Spleen (tissue), 11 donors: ENCODE data around the gene LRRC59. TPM values are rescaled to one million over a fixed set of nuclear protein-coding genes. Genes with fewer than 3 reads are reported as not detected.

Experiments
- DNase-seq: peaks from one replicate; pipeline ENCODE4 v3.0.0-alpha.2; 2020
- H3K27ac ChIP-seq, 8 donors: fragments of 200-600 bp; sonication (generic) in 7 of 8; 1 replicate in 4 of 8; 2 replicates in 4 of 8; pipeline versions ENCODE4 v1.5.0 to v1.8.0; 2016 to 2021; ENCODE audit warnings: inconsistent platforms in 4 of 8, mild to moderate bottlenecking in 4 of 8, moderate library complexity in 1 of 8
- H3K27me3 ChIP-seq, 7 donors: fragments of 200-600 bp; sonication (generic) in 6 of 7; replicated peaks in 1 of 7; 1 replicate in 4 of 7; 2 replicates in 3 of 7; pipeline versions ENCODE4 v1.5.0 to v1.8.0; 2016 to 2021; ENCODE audit warnings: inconsistent platforms in 3 of 7, mild to moderate bottlenecking in 1 of 7
- H3K36me3 ChIP-seq, 6 donors: fragments of 200-600 bp; sonication (generic) in 5 of 6; 1 replicate in 4 of 6; 2 replicates in 2 of 6; pipeline versions ENCODE4 v1.5.0 to v1.8.0; 2016 to 2021; ENCODE audit warnings: inconsistent platforms in 2 of 6
- H3K4me1 ChIP-seq, 6 donors: fragments of 200-600 bp; sonication (generic) in 5 of 6; 1 replicate in 3 of 6; 2 replicates in 3 of 6; pipeline versions ENCODE4 v1.5.0 to v1.8.0; 2016 to 2021; ENCODE audit warnings: inconsistent platforms in 3 of 6
- H3K4me3 ChIP-seq, 8 donors: fragments of 200-600 bp; sonication (generic) in 7 of 8; 1 replicate in 4 of 8; 2 replicates in 4 of 8; pipeline versions ENCODE4 v1.5.0 to v1.8.0; 2016 to 2021; ENCODE audit warnings: inconsistent platforms in 4 of 8, mild to moderate bottlenecking in 4 of 8, moderate library complexity in 2 of 8
- H3K9me3 ChIP-seq, 8 donors: fragments of 200-600 bp; sonication (generic) in 7 of 8; 1 replicate in 4 of 8; 2 replicates in 4 of 8; pipeline versions ENCODE4 v1.5.0 to v1.8.0; 2016 to 2021; ENCODE audit warnings: inconsistent platforms in 4 of 8
- POLR2A ChIP-seq, 3 donors: fragments of 450-650 bp; IDR thresholded peaks; one replicate each; pipeline ENCODE4 v1.5.1; 2017; ENCODE audit warnings: antibody characterized with exemption in 3 of 3, mild to moderate bottlenecking in 1 of 3
- POLR2AphosphoS5 ChIP-seq, 3 donors: sonication (generic); formaldehyde crosslinking; IDR thresholded peaks; one replicate each; pipeline ENCODE4 v1.5.1; 2017; ENCODE audit warnings: antibody characterized with exemption in 3 of 3
- WGBS, 5 donors: extraction: QIAGEN DNeasy Blood & Tissue Kit in 3 of 5; methylation state at CpG; one replicate each; pipeline versions ENCODE4 v1.1.5 to v1.1.7; 2013 to 2018; 5-methylcytosine and 5-hydroxymethylcytosine counted together
- intact Hi-C: fragments of 100-400 bp; cut with DNase I; formaldehyde crosslinking; loops from one replicate; pipeline ENCODE4 v1.15.0; 2023; ENCODE audit warnings: low total_unique reads
- polyA plus RNA-seq, 3 donors: library from polyadenylated mRNA; stranded (reverse); fragments of 200-250 nt; gene quantifications; one replicate each; pipeline ENCODE4 v1.2.1, GENCODE V29; 2013
- total RNA-seq, 7 donors: library from RNA; depleted of rRNA in 3 of 7; stranded (reverse); fragments of >200 nt in 3 of 7; fragmentation: NEBNext Ultra II Directional in 4 of 7; extraction: Animal tissue kit (Norgen Biotek cat#: 25700) in 4 of 7; gene quantifications; one replicate each; pipeline versions ENCODE4 v1.1.0 to v1.2.1, GENCODE V29; 2016 to 2021
- TF ChIP-seq, protein P1 (sequence below), 11 experiments: fragments of 200-600 bp in 7 of 11; fragments of 450-650 bp in 4 of 11; sonication (generic) in 4 of 11; IDR thresholded peaks in 8 of 11; conservative IDR thresholded peaks in 3 of 11; 1 replicate in 7 of 11; 2 replicates in 4 of 11; pipeline versions ENCODE4 v1.4.0 to v1.8.0; 2016 to 2021; ENCODE audit warnings: antibody characterized with exemption in 11 of 11, inconsistent platforms in 4 of 11, mild to moderate bottlenecking in 1 of 11
- donor health status: healthy with polysubstance abuse.
- donor health status: DM: no; HTN: no; CAD: no; lungs with moderate emphysema.
- donor health status: DM: no; HTN: no; CAD: no.
- donor health status: Bipolar disorder and iron deficiency.
- donor health status: healthy.
- donor health status: DM: no; HTN: no; CAD: no.
- donor health status: DM: yes; HTN: yes; CAD: no.

The LRRC59 gene
- total and polyA plus RNA-seq, 10 donors, result 12.5 to 71.3 (median 46.1) TPM

DNA sequence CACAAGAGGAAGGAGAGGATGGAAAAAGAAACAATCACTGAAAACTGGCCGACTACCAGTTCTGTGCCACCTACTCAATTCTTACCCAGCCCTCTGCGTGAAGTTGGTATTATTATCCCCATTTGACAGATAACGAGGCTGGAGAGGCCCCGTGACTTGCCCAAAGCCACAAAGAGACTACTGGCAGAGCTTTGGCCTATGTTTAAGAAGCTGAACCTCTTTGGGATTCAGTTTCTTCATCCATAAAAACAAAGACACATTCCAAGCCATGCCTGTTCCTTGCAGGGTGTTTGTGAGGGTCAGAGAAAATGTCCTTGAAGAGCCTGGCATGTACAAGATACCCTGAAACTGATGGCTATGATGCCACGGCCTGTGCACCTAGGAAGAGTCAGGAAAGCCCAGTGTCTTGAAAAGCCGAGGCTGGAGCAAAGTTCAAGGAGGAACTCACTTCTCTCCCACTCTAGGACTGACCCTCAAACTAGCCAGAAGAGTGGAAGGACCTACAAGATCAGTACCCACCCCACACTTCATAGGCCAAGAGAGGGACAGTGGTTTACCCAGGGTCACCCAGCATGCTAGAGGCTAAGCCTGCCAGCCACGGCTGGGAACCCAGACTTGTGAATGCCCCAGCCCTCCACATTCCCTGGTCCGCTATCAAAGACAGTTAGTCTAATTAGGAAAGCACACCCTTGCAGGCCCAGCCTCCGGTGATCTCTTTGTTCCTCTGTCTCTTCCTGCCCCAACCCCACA, 27.1 kb upstream of the LRRC59 start:
- peaks cover 0 to under 1% (median 0%) of the 10 kb centered on the region in 8 donors for H3K9me3 ChIP-seq
- intact Hi-C loops, result no loop called here
- no peaks in the 10 kb centered on the region for H3K27me3 ChIP-seq
- no peak for TF ChIP-seq POLR2AphosphoS5 (IDR thresholded peaks at IDR 0.05)
- no peak for TF ChIP-seq POLR2A (IDR thresholded peaks at IDR 0.05)
- TF ChIP-seq, protein P1, sequence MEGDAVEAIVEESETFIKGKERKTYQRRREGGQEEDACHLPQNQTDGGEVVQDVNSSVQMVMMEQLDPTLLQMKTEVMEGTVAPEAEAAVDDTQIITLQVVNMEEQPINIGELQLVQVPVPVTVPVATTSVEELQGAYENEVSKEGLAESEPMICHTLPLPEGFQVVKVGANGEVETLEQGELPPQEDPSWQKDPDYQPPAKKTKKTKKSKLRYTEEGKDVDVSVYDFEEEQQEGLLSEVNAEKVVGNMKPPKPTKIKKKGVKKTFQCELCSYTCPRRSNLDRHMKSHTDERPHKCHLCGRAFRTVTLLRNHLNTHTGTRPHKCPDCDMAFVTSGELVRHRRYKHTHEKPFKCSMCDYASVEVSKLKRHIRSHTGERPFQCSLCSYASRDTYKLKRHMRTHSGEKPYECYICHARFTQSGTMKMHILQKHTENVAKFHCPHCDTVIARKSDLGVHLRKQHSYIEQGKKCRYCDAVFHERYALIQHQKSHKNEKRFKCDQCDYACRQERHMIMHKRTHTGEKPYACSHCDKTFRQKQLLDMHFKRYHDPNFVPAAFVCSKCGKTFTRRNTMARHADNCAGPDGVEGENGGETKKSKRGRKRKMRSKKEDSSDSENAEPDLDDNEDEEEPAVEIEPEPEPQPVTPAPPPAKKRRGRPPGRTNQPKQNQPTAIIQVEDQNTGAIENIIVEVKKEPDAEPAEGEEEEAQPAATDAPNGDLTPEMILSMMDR (IDR thresholded peaks at IDR 0.05 in 8 of 11, conservative IDR thresholded peaks at IDR 0.05 in 3 of 11), result no peak
- no peak for DNase-seq
- H3K27ac ChIP-seq, result peak overlapping the region in 5 of 8 donors; percentile 80 to 89 (median 87)
- H3K4me3 ChIP-seq, result no peak overlapping the region
- H3K36me3 ChIP-seq, result no peaks in the 10 kb centered on the region
- H3K4me1 ChIP-seq, result peaks cover 23 to 82% (median 57%) of the 10 kb centered on the region in 6 donors
- 71 to 82% (median 73%) methylated on average over 9 of the region's 9 CpGs for WGBS, 5 donors

DNA sequence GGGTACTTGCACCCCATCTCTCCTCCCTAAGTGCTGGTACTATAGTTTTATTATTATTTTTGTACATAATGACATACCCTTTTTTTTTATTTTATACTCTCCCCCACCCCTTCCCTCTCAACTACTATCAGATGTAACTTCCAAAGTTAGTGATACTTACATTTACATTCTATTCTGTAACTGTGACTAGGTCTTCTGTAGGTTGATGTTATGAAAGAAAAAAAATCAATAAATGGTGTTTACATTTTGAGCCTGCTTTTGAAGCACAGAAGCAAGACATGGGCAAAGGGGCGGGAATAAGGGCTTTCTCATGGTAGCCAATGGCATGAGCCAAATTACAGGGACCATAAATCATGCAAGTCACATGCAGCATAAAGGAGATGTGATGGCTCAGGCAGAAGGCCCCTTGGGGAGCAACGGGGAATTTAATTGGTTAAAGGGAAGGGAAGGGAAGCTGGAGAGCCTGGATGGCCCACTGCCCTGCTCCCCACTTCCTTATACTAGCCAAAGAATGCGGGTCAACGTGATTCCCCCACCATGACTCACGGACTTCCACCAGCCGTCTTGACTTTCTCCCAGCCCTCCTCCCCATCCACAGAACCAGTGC, 26.3 kb upstream of the LRRC59 start:
- H3K27ac ChIP-seq, result peak overlapping the region in 2 of 8 donors; percentile 87 to 89
- peaks cover 23 to 78% (median 57%) of the 10 kb centered on the region in 6 donors for H3K4me1 ChIP-seq
- no peak for TF ChIP-seq POLR2A (IDR thresholded peaks at IDR 0.05)
- no peak for DNase-seq
- H3K4me3 ChIP-seq, result no peak overlapping the region
- no peaks in the 10 kb centered on the region for H3K27me3 ChIP-seq
- intact Hi-C loops, result no loop called here
- peaks cover 0 to 8% (median 0%) of the 10 kb centered on the region in 8 donors for H3K9me3 ChIP-seq
- 53 to 76% (median 59%) methylated on average over 6 of the region's 6 CpGs for WGBS, 5 donors
- H3K36me3 ChIP-seq, result no peaks in the 10 kb centered on the region

DNA sequence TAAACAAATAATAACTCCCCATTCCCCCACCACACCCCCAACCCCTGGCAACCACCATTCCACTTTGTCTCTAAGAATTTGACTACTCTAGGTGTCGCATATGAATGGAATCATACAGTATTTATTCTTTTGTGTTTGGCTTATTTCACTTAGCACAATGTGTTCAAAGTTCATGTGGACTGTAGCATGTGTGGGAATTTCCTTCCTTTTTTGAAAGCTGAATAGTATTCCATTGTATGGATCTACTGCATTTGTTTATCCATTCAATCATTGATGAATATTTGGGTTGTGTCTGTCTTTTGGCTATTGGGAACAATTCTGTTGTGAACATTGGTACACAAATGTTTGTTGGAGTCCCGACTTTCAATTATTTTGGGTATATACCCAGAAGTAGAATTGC, 25.4 kb upstream of the LRRC59 start:
- no peak overlapping the region for H3K4me3 ChIP-seq
- TF ChIP-seq POLR2AphosphoS5 (IDR thresholded peaks at IDR 0.05) (no peak), POLR2A (IDR thresholded peaks at IDR 0.05) (no peak)
- TF ChIP-seq, protein P1 (IDR thresholded peaks at IDR 0.05 in 8 of 11, conservative IDR thresholded peaks at IDR 0.05 in 3 of 11), result no peak
- 93 to 99% (median 98%) methylated on average over 2 of the region's 2 CpGs for WGBS, 5 donors
- H3K36me3 ChIP-seq, result no peaks in the 10 kb centered on the region
- DNase-seq, result no peak
- H3K27ac ChIP-seq, result peak overlapping the region in 4 of 8 donors; percentile 82 to 87 (median 86)
- peaks cover 0 to 8% (median 0%) of the 10 kb centered on the region in 8 donors for H3K9me3 ChIP-seq
- no peaks in the 10 kb centered on the region for H3K27me3 ChIP-seq
- peaks cover 23 to 69% (median 51%) of the 10 kb centered on the region in 6 donors for H3K4me1 ChIP-seq
- intact Hi-C loops, result no loop called here

DNA sequence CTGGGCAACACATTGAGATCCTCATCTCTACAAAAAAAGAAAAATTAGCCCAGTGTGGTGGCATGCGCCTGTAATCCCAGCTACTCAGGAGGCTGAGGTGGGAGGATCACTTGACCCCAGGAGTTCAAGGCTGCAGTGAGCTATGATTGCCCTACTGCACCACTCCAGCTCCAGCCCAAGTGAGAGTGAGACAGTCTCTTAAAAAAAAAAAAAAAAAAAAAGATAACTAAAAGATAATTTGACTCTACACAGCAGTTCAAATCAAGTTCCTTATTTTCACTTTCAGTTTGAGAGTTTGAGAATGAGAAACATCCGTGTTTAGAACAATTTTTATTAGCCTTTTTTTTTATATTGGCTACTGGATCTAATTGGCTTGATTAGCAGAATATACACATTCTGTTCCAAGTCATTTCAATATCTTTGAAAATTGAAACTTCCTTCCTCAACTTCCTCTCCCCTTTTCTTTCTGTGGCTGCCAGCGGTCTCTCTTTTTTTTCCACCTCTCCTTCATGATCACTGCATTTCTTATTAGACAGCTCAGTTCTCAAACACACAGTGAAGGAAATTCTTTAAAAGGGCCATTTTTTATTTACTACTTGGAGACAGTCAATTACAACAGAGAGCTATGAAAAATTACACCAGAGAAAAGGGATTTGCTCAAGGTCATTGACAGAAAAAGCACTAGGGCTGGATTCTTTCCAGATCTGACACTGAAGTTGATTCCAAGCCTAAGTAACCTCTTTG, 24.2 kb upstream of the LRRC59 start:
- WGBS, 5 donors, result 20 to 27% (median 24%) methylated on average over 3 of the region's 3 CpGs
- Histone ChIP-seq H3K36me3 (no peaks in the 10 kb centered on the region), H3K4me1 (peaks cover 11 to 56% (median 39%) of the 10 kb centered on the region in 6 donors), H3K4me3 (peak overlapping the region in 5 of 8 donors; percentile 1 to 48 (median 10)), H3K27ac (peak overlapping the region; percentile 66 to 89 (median 83)), H3K9me3 (peaks cover 0 to 8% (median 0%) of the 10 kb centered on the region in 8 donors), H3K27me3 (no peaks in the 10 kb centered on the region)
- intact Hi-C loops, result no loop called here
- DNase-seq, result no peak
- TF ChIP-seq POLR2AphosphoS5 (IDR thresholded peaks at IDR 0.05) (no peak), POLR2A (IDR thresholded peaks at IDR 0.05) (no peak)
- TF ChIP-seq, protein P1 (IDR thresholded peaks at IDR 0.05 in 8 of 11, conservative IDR thresholded peaks at IDR 0.05 in 3 of 11), result no peak
